NCI-H1092 treated with DMSO at 0.1 percent for 48 hours (cell line): ENCODE measurements around the gene FNBP1.
"Not testable (repeated sequence)": the region's sequence is repeated elsewhere in the genome, so short reads cannot be mapped to it uniquely, and the experiment has no call there.

Source experiments
- DNase-seq: peaks from one replicate; lab custom pipeline; 2025; lab: John Stamatoyannopoulos, UW

FNBP1 gene

GRCh38 chr9:129953736-129954135 is 89.3 kb downstream of the FNBP1 start:
- DNase-seq, result no peak

- no peak for DNase-seq
These were observed 90.7 kb downstream of the FNBP1 start for GRCh38 chr9:129952337-129952736.

GRCh38 chr9:129949821-129950220 is 93.2 kb downstream of the FNBP1 start:
- no peak for DNase-seq

- not testable (repeated sequence) for DNase-seq
These were observed 94.4 kb downstream of the FNBP1 start for GRCh38 chr9:129948626-129949025.

- DNase-seq, result no peak
These were observed 96.6 kb downstream of the FNBP1 start for GRCh38 chr9:129946246-129946995.

- no peak for DNase-seq
These were observed 97.7 kb downstream of the FNBP1 start for GRCh38 chr9:129945314-129945713.

GRCh38 chr9:129944506-129945116 is 98.4 kb downstream of the FNBP1 start:
- DNase-seq, result no peak

GRCh38 chr9:129939431-129939830 is 103.6 kb downstream of the FNBP1 start:
- no peak for DNase-seq

- no peak for DNase-seq
These were observed 104.6 kb downstream of the FNBP1 start for GRCh38 chr9:129938291-129938979.

GRCh38 chr9:129937879-129938278 is 105.1 kb downstream of the FNBP1 start:
- DNase-seq, result not testable (repeated sequence)

GRCh38 chr9:129936222-129936621 is 106.8 kb downstream of the FNBP1 start:
- no peak for DNase-seq

GRCh38 chr9:129934780-129935179 is 108.2 kb downstream of the FNBP1 start:
- no peak for DNase-seq

GRCh38 chr9:129934041-129934591 is 108.9 kb downstream of the FNBP1 start:
- no peak for DNase-seq

GRCh38 chr9:129933185-129934040 is 109.6 kb downstream of the FNBP1 start:
- DNase-seq, result no peak

GRCh38 chr9:129932303-129933151 is 110.5 kb downstream of the FNBP1 start:
- DNase-seq, result no peak

- DNase-seq, result no peak
These were observed 112.2 kb downstream of the FNBP1 start for GRCh38 chr9:129930743-129931142.

- no peak for DNase-seq
These were observed 113.4 kb downstream of the FNBP1 start for GRCh38 chr9:129929496-129930125.

GRCh38 chr9:129923589-129923988 is 119.4 kb downstream of the FNBP1 start:
- DNase-seq, result no peak

- no peak for DNase-seq
These were observed 121.1 kb downstream of the FNBP1 start for GRCh38 chr9:129921905-129922304.

GRCh38 chr9:129919841-129920240 is 123.1 kb downstream of the FNBP1 start:
- no peak for DNase-seq
